DND-41 (cell line): ENCODE data around the gene ALDH18A1.

Source experiments
- EZH2 ChIP-seq: IDR thresholded peaks from 3 replicates; pipeline ENCODE4 v1.6.1; 2012; ENCODE audit warnings: borderline replicate concordance, low read depth, mild to moderate bottlenecking, moderate library complexity, low read length, inconsistent platforms; ENCODE audit not compliant: severe bottlenecking
- TF ChIP-seq, protein P1 (sequence below): IDR thresholded peaks from 2 replicates; pipeline ENCODE4 v1.5.1; 2012; ENCODE audit warnings: borderline replicate concordance, low read length, moderate library complexity, mild to moderate bottlenecking; ENCODE audit not compliant: poor library complexity, severe bottlenecking; ENCODE audit errors: extremely low read depth

DNA sequence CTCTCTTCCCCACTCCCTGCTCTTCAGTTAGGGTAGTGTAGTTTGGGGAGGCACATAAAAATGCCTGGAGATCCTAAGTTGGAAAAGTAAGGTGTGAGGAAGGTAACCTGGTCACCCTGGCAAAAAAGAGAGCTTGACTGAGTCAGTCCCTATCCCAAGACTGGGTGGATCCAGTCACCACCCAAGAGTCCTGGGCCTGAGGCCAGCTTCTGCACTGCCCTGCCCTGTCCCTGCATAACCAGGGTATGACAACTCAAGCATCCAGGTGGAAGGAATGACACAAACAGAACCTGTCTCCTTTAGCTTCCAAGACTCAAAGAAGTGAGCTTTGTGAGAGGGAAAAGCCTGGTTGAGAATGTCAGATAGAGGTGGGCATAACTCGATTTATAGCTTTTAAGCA, 68.5 kb downstream of the ALDH18A1 start:
- TF ChIP-seq, protein P1, sequence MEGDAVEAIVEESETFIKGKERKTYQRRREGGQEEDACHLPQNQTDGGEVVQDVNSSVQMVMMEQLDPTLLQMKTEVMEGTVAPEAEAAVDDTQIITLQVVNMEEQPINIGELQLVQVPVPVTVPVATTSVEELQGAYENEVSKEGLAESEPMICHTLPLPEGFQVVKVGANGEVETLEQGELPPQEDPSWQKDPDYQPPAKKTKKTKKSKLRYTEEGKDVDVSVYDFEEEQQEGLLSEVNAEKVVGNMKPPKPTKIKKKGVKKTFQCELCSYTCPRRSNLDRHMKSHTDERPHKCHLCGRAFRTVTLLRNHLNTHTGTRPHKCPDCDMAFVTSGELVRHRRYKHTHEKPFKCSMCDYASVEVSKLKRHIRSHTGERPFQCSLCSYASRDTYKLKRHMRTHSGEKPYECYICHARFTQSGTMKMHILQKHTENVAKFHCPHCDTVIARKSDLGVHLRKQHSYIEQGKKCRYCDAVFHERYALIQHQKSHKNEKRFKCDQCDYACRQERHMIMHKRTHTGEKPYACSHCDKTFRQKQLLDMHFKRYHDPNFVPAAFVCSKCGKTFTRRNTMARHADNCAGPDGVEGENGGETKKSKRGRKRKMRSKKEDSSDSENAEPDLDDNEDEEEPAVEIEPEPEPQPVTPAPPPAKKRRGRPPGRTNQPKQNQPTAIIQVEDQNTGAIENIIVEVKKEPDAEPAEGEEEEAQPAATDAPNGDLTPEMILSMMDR = no peak
- no peak for TF ChIP-seq EZH2
